Calu3 (cell line): ENCODE results near the gene PPP6R2. TPM values are rescaled to one million over a fixed set of nuclear protein-coding genes. Genes with fewer than 3 reads are reported as not detected.

Experiments used
- BruUV-seq: library from RNA; stranded (reverse); fragments of 400-500 nt; replicated peaks from 2 replicates; lab custom pipeline; 2021; lab: Mats Ljungman, UMichigan
- CTCF ChIA-PET: fragments of 300-600 bp; sonication (Branson Sonifier 250); formaldehyde crosslinking; loops from one replicate; lab custom pipeline; 2022; ENCODE audit warnings: antibody characterized with exemption; lab: Charles Lee
- DNase-seq: peaks from one replicate; pipeline ENCODE4 v3.0.0; 2022
- H3K27ac Mint-ChIP-seq: one replicate; pipeline ENCODE4 v1.8.0; 2022; ENCODE audit warnings: mixed read lengths; ENCODE audit not compliant: unreplicated experiment
- H3K27me3 Mint-ChIP-seq: one replicate; pipeline ENCODE4 v1.8.0; 2022; ENCODE audit warnings: mixed read lengths; ENCODE audit not compliant: unreplicated experiment
- H3K36me3 Mint-ChIP-seq: one replicate; pipeline ENCODE4 v1.8.0; 2022; ENCODE audit warnings: mild to moderate bottlenecking, moderate library complexity, mixed read lengths; ENCODE audit not compliant: insufficient read depth, unreplicated experiment
- H3K4me1 Mint-ChIP-seq: one replicate; pipeline ENCODE4 v1.8.0; 2022; ENCODE audit warnings: mild to moderate bottlenecking, low read depth, mixed read lengths; ENCODE audit not compliant: unreplicated experiment
- H3K4me3 Mint-ChIP-seq: one replicate; pipeline ENCODE4 v1.8.0; 2022; ENCODE audit warnings: mild to moderate bottlenecking, low read depth, moderate library complexity, mixed read lengths; ENCODE audit not compliant: unreplicated experiment
- H3K9me3 Mint-ChIP-seq: one replicate; pipeline ENCODE4 v1.8.0; 2022; ENCODE audit warnings: low read depth, mixed read lengths; ENCODE audit not compliant: unreplicated experiment
- intact Hi-C: fragments of 100-400 bp; cut with micrococcal nuclease; formaldehyde crosslinking; loops from one replicate; pipeline ENCODE4 v1.10.0; 2022; ENCODE audit not compliant: unreplicated experiment
- total RNA-seq: library from RNA; stranded (reverse); gene quantifications from 2 replicates; pipeline ENCODE4 v1.2.3, GENCODE V29; 2022
- TF ChIP-seq, protein P1 (sequence below): fragments of 200-600 bp; IDR thresholded peaks from one replicate; pipeline ENCODE4 v1.8.0; 2022; ENCODE audit warnings: antibody characterized with exemption; ENCODE audit not compliant: unreplicated experiment

The PPP6R2 gene
- total RNA-seq, 1 experiment from 2014 or later, result 47.1 TPM

DNA sequence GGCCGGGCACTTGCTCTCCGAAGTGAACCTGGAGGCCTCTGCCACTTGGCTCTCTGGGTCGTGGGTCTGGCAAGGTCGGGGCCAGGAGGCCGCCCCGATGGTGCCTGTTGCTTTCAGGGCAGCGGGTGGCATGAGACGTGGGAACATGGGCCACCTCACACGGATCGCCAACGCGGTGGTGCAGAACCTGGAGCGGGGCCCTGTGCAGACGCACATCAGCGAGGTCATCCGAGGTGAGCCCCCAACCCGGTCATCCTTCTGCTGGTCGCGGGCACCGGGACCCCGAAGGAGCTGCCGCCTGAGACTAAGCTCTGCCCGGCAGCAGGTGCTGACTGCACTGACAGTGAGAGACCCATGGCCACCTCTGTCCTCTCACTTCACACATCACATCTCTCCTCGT is 91.7 kb downstream of the PPP6R2 start:
- intact Hi-C loops, result no loop called here
- CTCF ChIA-PET, result no interaction called here
- Mint-ChIP-seq H3K27ac (no peak overlapping the region), H3K9me3 (no peaks in the 10 kb centered on the region), H3K27me3 (no peaks in the 10 kb centered on the region), H3K36me3 (peaks cover 43% of the 10 kb centered on the region), H3K4me1 (no peaks in the 10 kb centered on the region), H3K4me3 (no peak overlapping the region)
- BruUV-seq, result no TSS peak
- TF ChIP-seq, protein P1, sequence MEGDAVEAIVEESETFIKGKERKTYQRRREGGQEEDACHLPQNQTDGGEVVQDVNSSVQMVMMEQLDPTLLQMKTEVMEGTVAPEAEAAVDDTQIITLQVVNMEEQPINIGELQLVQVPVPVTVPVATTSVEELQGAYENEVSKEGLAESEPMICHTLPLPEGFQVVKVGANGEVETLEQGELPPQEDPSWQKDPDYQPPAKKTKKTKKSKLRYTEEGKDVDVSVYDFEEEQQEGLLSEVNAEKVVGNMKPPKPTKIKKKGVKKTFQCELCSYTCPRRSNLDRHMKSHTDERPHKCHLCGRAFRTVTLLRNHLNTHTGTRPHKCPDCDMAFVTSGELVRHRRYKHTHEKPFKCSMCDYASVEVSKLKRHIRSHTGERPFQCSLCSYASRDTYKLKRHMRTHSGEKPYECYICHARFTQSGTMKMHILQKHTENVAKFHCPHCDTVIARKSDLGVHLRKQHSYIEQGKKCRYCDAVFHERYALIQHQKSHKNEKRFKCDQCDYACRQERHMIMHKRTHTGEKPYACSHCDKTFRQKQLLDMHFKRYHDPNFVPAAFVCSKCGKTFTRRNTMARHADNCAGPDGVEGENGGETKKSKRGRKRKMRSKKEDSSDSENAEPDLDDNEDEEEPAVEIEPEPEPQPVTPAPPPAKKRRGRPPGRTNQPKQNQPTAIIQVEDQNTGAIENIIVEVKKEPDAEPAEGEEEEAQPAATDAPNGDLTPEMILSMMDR, result no peak
- no peak for DNase-seq

DNA sequence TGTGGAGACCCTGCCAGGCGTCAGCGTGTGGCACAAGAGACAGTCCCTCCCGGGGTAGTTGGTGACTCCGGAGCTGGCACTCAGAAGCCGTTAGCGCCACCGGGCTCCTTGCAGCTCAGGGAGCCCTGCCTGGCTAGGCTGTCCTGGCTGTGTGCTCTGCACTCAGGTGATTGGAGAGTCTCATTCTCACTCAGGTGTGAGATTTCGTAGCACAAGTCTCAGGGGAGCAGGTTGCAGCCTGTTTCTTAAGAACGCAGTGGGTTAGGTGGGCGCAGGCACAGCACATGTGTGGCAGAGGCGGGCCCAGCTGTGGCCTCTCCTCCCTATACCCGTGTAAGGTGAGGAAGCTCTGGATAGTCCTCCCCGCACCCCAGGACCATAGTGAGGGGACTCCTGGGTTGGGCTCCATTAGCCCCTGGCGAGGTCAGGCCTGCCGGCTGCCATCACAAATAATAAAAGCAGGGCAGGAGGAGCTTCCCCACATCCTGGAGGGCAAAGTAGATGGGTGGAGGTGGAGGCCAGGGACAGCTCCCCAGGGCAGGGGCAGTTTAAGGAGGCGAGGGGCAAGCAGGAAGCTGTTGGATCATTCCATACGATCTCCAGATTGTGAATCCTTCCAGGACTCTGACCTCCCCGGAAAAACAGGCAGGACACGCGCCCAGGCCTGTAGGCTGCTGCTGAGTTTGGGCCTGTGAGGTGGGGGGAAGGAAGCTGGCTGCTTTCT is 92.3 kb downstream of the PPP6R2 start:
- intact Hi-C loops, result no loop called here
- DNase-seq, result no peak
- Mint-ChIP-seq H3K36me3 (peaks cover 42% of the 10 kb centered on the region), H3K4me1 (no peaks in the 10 kb centered on the region), H3K27ac (no peak overlapping the region), H3K9me3 (no peaks in the 10 kb centered on the region), H3K27me3 (no peaks in the 10 kb centered on the region), H3K4me3 (no peak overlapping the region)
- CTCF ChIA-PET, result no interaction called here
- TF ChIP-seq, protein P1, result no peak
- BruUV-seq, result no TSS peak

DNA sequence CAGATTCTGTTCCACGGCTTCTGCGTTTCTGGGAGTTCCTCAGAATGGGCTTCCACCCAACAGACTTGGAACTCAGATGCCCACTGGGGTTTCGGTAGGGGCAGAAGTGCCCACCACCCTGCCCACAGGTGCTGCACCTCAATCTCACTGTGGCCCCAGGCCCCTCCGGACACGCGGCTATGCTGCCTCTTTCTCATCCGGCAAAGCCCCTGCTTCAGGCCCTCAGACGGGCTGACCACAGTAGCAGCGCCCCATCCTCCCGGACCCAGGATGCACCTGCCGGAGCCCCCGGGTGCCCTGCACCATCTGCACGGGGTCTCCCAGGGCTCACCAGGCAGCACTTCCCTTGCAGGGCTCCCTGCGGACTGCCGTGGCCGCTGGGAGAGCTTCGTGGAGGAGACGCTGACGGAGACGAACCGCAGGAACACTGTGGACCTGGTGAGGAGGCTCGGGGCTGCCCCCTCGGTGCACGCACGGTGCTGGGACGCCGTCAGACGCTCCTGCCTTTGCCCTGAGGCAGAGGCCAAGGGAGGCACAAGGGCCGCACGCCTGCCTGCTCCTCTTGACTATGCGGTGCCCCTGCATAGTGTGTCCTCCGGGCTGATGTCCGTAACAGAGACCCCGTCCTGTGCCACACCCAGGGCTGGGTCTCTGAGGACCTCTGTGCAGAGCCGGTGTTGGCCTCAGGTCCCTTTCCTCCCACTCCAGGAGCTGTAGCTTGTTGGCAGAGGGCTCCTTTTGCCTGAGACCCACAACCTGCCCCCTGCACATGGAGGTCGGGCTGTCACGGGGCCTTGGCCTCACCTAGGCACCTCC is 93.1 kb downstream of the PPP6R2 start:
- no peak for DNase-seq
- H3K27ac Mint-ChIP-seq, result no peak overlapping the region
- H3K4me1 Mint-ChIP-seq, result no peaks in the 10 kb centered on the region
- H3K36me3 Mint-ChIP-seq, result peaks cover 44% of the 10 kb centered on the region
- no peak overlapping the region for H3K4me3 Mint-ChIP-seq
- BruUV-seq, result no TSS peak
- intact Hi-C loops, result no loop called here
- no peaks in the 10 kb centered on the region for H3K27me3 Mint-ChIP-seq
- CTCF ChIA-PET, result no interaction called here
- H3K9me3 Mint-ChIP-seq, result no peaks in the 10 kb centered on the region
- TF ChIP-seq, protein P1, result no peak

DNA sequence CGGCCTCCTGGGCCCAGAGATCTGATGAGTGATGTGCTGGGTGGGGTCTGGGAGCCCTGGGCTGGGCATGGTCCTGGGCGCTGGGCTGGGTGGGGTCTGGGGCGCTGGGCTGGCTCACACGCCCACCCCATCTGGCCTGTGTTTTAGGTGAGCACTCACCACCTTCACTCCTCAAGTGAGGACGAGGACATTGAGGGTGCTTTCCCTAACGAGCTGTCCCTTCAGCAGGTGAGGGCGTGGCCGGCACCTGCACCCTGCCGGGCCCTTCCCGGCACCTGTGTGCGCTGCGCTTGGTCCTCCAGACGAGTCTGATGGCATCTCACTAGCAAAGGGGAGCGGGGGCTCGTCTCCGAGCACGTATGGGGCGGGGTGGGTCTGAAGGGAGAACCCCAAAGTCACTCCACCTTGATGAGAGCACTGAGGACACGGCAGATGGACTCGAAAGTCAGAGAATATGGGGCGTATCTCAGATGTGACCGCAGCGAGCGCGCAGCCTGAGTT is 93.8 kb downstream of the PPP6R2 start:
- Mint-ChIP-seq H3K4me3 (no peak overlapping the region), H3K27ac (no peak overlapping the region), H3K36me3 (peaks cover 44% of the 10 kb centered on the region), H3K9me3 (no peaks in the 10 kb centered on the region), H3K4me1 (no peaks in the 10 kb centered on the region), H3K27me3 (no peaks in the 10 kb centered on the region)
- CTCF ChIA-PET, result no interaction called here
- DNase-seq, result no peak
- TF ChIP-seq, protein P1, result no peak
- intact Hi-C loops, result no loop called here
- no TSS peak for BruUV-seq
